Upper lobe of left lung (tissue), 4 donors: ENCODE results near the gene MAN1C1.

ENCODE experiments used
- EP300 ChIP-seq, 4 donors: sonication (generic); formaldehyde crosslinking; IDR thresholded peaks; one replicate each; pipeline ENCODE4 v1.5.1; 2017; ENCODE audit warnings: antibody characterized with exemption in 4 of 4, control low read depth in 2 of 4
- TF ChIP-seq, protein P1 (sequence below), 6 experiments: fragments of 450-650 bp in 4 of 6; fragments of 200-600 bp in 2 of 6; sonication (generic) in 2 of 6; IDR thresholded peaks; one replicate each; pipeline ENCODE4 v1.5.1; 2016 to 2019; ENCODE audit warnings: antibody characterized with exemption in 6 of 6

DNA sequence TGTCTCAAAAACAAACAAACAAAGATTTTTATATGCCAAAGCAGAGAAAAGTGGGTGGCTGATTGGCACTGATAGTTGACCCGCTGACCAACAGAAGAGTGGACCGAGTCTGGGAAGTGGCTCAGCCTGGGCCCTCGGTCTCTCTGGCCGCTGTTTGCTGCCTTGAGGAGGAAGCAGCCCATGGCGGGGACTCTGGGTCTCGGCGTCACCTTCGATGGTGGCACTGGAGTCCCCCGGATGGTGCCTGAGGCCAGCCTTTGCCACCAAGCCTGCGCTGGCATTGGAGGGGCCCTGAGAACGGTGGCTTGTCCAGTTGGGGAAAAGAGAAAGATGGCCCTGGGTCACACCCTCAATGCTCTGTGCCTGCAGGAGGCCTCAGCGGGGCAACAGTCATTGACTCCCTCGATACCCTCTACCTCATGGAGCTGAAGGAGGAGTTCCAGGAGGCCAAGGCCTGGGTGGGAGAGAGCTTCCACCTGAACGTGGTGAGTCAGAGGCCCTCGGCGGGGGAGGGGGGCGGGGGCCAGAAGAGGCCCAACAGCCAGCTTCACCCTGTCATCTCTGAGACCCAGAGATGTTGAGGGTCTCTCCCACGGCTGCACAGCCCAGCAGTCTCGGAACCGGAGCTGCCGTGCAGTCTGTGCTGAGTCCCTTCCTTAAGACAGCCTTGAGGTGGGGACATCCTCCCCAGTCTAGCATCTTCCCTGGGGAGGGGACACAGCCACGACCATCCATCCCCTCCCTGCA lies 129.9 kb downstream of the MAN1C1 start:
- TF ChIP-seq, protein P1, sequence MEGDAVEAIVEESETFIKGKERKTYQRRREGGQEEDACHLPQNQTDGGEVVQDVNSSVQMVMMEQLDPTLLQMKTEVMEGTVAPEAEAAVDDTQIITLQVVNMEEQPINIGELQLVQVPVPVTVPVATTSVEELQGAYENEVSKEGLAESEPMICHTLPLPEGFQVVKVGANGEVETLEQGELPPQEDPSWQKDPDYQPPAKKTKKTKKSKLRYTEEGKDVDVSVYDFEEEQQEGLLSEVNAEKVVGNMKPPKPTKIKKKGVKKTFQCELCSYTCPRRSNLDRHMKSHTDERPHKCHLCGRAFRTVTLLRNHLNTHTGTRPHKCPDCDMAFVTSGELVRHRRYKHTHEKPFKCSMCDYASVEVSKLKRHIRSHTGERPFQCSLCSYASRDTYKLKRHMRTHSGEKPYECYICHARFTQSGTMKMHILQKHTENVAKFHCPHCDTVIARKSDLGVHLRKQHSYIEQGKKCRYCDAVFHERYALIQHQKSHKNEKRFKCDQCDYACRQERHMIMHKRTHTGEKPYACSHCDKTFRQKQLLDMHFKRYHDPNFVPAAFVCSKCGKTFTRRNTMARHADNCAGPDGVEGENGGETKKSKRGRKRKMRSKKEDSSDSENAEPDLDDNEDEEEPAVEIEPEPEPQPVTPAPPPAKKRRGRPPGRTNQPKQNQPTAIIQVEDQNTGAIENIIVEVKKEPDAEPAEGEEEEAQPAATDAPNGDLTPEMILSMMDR (IDR thresholded peaks at IDR 0.05) = no peak
- no peak for TF ChIP-seq EP300 (IDR thresholded peaks at IDR 0.05)
